Activated effector memory CD4-positive, alpha-beta T cell treated with anti-CD3 and anti-CD28 coated beads, Interleukin-2, amount 50 U/mL, for 16 hours (primary cell): ENCODE data around the gene ACTR2.
"Not testable (repeated sequence)": the region's sequence is repeated elsewhere in the genome, so short reads cannot be mapped to it uniquely, and the experiment has no call there.

Experiments
- DNase-seq: peaks from one replicate; pipeline ENCODE4 v3.0.0-alpha.2; 2020

ACTR2 gene

GRCh38 chr2:65231121-65231520 lies 3.5 kb downstream of the ACTR2 start:
- DNase-seq: no peak

GRCh38 chr2:65231892-65232477 lies 4.4 kb downstream of the ACTR2 start:
- DNase-seq: no peak

- no peak for DNase-seq
These were observed 5.0 kb downstream of the ACTR2 start for GRCh38 chr2:65232636-65233035.

- no peak for DNase-seq
These were observed 13.0 kb downstream of the ACTR2 start for GRCh38 chr2:65240657-65241056.

- DNase-seq: not testable (repeated sequence)
These were observed 16.8 kb downstream of the ACTR2 start for GRCh38 chr2:65244452-65244851.

GRCh38 chr2:65252640-65253039 lies 25.0 kb downstream of the ACTR2 start:
- DNase-seq: no peak

GRCh38 chr2:65255356-65255755 lies 27.7 kb downstream of the ACTR2 start:
- DNase-seq: no peak

- DNase-seq: no peak
These were observed 28.4 kb downstream of the ACTR2 start for GRCh38 chr2:65256054-65256453.

GRCh38 chr2:65257866-65258265 lies 30.2 kb downstream of the ACTR2 start:
- not testable (repeated sequence) for DNase-seq

- no peak for DNase-seq
These were observed 34.0 kb downstream of the ACTR2 start for GRCh38 chr2:65261676-65262075.

GRCh38 chr2:65263262-65263661 lies 35.6 kb downstream of the ACTR2 start:
- no peak for DNase-seq

- DNase-seq: no peak
These were observed 36.4 kb downstream of the ACTR2 start for GRCh38 chr2:65263986-65264385.

GRCh38 chr2:65264821-65265670 lies 37.4 kb downstream of the ACTR2 start:
- DNase-seq: no peak

GRCh38 chr2:65265671-65266045 lies 38.0 kb downstream of the ACTR2 start:
- no peak for DNase-seq

GRCh38 chr2:65267008-65267407 lies 39.4 kb downstream of the ACTR2 start:
- no peak for DNase-seq

- no peak for DNase-seq
These were observed 41.3 kb downstream of the ACTR2 start for GRCh38 chr2:65268957-65269356.

- DNase-seq: no peak
These were observed 45.7 kb downstream of the ACTR2 start for GRCh38 chr2:65273344-65273743.

GRCh38 chr2:65275141-65275915 lies 47.7 kb downstream of the ACTR2 start:
- no peak for DNase-seq

GRCh38 chr2:65276609-65277008 lies 49.0 kb downstream of the ACTR2 start:
- no peak for DNase-seq

GRCh38 chr2:65277118-65277517 lies 49.5 kb downstream of the ACTR2 start:
- no peak for DNase-seq

- no peak for DNase-seq
These were observed 50.3 kb downstream of the ACTR2 start for GRCh38 chr2:65277791-65278483.

GRCh38 chr2:65278531-65278981 lies 50.9 kb downstream of the ACTR2 start:
- DNase-seq: no peak

GRCh38 chr2:65279756-65280155 lies 52.1 kb downstream of the ACTR2 start:
- DNase-seq: no peak
